Omental fat pad (tissue), 4 donors: Measurements from ENCODE around the gene ARID5B. TPM values are rescaled to one million over a fixed set of nuclear protein-coding genes. Genes with fewer than 3 reads are reported as not detected.

Experiments used
- ATAC-seq: fragments of 150-250 bp; one replicate; pipeline ENCODE4 v1.9.1; 2016; ENCODE audit warnings: mild to moderate bottlenecking, moderate library complexity; ENCODE audit not compliant: low FRiP score
- DNase-seq: peaks from one replicate; pipeline ENCODE4 v3.0.0-alpha.2; 2019; ENCODE audit warnings: low spot score
- total RNA-seq, 4 donors: library from RNA; depleted of rRNA; stranded (reverse); fragments of >200 nt; gene quantifications; one replicate each; pipeline ENCODE4 v1.1.0, GENCODE V29; 2016
- TF ChIP-seq, protein P1 (sequence below), 3 donors: fragments of 450-650 bp; IDR thresholded peaks; one replicate each; pipeline ENCODE4 v1.5.1; 2016 to 2017; ENCODE audit warnings: antibody characterized with exemption in 3 of 3, mild to moderate bottlenecking in 3 of 3, moderate library complexity in 2 of 3

The ARID5B gene
- total RNA-seq, 4 donors from 2014 or later: 57.5 to 163 (median 123) TPM

DNA sequence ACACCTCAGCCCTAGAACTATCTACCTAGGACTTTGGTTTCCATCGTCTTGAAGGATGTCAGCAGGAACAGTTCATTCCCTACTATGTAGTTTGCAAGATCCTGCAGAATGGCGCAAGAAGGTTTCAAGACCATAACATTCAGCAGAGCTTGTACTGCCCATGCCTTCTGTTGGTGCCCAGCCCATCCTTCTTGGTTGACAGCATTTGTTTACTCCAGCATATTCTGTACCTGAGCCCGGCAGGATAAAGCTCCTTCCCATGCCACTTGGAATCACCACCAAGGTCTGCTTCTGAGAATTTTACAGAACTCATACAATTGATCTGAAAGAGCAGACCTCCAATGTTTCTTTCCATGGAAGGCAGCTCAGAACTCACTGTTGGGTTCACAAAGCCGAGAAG is 150.8 kb downstream of the ARID5B start:
- ATAC-seq (no peak), DNase-seq (no peak)
- TF ChIP-seq, protein P1, sequence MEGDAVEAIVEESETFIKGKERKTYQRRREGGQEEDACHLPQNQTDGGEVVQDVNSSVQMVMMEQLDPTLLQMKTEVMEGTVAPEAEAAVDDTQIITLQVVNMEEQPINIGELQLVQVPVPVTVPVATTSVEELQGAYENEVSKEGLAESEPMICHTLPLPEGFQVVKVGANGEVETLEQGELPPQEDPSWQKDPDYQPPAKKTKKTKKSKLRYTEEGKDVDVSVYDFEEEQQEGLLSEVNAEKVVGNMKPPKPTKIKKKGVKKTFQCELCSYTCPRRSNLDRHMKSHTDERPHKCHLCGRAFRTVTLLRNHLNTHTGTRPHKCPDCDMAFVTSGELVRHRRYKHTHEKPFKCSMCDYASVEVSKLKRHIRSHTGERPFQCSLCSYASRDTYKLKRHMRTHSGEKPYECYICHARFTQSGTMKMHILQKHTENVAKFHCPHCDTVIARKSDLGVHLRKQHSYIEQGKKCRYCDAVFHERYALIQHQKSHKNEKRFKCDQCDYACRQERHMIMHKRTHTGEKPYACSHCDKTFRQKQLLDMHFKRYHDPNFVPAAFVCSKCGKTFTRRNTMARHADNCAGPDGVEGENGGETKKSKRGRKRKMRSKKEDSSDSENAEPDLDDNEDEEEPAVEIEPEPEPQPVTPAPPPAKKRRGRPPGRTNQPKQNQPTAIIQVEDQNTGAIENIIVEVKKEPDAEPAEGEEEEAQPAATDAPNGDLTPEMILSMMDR (IDR thresholded peaks at IDR 0.05): no peak

DNA sequence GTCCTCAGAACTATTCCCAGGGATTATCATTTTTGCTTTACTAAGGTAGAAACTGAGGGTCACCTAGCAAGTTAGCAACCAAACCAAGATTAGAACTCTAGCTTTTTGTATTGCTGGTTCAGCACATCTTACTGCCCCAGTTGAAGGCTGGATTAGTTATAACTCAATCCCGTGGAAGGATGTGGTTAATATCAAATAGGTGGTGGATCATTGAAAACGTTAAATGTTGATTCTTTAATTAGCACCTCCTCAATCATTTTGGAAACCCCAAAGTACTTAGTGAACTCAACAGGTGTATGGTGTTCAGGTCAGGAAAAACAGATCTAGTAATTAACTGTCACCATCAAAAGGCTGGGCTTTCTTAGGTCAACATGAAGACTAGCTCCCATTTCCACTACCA is 152.4 kb downstream of the ARID5B start:
- DNase-seq (no peak), ATAC-seq (no peak)
- TF ChIP-seq, protein P1 (IDR thresholded peaks at IDR 0.05): no peak

DNA sequence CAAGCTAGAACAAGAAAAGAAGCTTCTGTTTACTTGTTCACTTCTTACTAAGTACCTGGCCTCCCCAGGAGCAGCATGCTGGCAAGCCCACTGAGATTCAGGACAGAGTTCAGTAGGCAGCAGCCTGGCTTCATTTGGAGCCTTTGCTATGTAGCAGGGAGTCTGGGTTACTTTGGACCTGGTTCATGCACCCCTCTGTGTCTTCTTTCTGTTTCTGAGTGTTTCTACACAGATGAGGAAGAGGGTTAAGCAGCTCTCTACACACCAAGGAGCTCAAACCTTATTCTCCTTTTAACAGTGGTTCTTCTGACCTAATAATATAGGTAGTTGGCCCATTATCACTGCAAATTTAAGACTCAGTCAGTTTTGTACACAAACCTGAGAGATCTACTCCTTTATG is 152.9 kb downstream of the ARID5B start:
- no peak for ATAC-seq
- TF ChIP-seq, protein P1 (IDR thresholded peaks at IDR 0.05): no peak
- no peak for DNase-seq

DNA sequence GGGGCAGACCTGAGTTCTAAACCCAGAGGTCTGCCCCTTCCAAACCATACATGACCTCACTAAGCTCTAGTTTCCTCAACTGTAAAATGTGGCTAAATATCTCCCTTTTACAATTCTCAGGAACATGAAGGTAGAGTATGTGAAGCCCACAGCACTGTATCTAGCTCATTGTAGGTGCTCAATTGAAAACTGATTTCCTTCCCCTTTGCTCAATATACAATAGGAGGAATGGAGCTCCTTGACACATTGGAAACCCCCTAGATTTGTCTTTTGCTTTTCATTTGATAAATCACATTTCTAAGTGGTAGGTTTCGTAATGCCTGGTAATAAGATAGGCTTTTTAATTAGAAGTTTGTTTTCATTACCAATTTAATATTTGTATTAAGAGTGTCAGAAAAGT is 153.3 kb downstream of the ARID5B start:
- TF ChIP-seq, protein P1 (IDR thresholded peaks at IDR 0.05): no peak
- ATAC-seq: no peak
- DNase-seq: no peak

DNA sequence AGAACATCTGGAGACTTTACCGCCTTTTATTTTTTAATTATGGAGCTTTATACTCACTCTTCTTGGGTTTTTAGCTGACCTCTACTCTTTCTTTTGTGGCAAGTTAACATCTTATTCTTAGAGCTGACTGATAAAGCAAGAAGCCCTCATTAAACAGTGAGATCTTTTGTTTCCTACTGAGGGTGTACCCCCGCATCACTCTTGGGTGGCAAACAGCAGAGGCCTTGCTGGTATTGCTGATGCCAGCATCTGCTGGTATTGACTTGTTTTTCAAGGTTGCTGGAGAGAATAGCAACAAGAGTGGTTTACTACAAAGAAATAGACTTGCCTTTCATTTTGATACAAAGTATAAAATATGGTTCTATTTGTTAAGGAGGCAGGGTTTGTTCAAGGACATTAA is 154.7 kb downstream of the ARID5B start:
- TF ChIP-seq, protein P1 (IDR thresholded peaks at IDR 0.05): no peak
- no peak for DNase-seq
- ATAC-seq: no peak

DNA sequence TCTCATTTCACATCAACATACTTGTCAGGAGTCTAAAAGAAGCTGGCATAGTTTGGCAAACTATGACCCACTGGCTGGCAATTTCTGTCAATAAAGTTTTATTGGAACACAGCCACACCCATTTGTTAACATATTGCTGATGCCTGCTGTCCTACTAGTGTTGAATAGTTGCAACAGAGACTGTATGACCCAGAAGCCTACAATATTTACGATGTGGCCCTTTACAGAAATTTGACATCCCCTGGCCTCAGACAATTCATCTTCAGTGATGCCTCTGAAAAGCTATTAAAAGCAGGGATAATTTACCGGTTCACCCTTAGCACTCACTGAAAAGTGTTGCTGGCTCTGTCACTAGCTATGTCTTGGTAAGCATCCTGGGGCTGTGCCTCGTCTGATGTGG is 155.2 kb downstream of the ARID5B start:
- TF ChIP-seq, protein P1 (IDR thresholded peaks at IDR 0.05): no peak
- no peak for ATAC-seq
- DNase-seq: no peak

DNA sequence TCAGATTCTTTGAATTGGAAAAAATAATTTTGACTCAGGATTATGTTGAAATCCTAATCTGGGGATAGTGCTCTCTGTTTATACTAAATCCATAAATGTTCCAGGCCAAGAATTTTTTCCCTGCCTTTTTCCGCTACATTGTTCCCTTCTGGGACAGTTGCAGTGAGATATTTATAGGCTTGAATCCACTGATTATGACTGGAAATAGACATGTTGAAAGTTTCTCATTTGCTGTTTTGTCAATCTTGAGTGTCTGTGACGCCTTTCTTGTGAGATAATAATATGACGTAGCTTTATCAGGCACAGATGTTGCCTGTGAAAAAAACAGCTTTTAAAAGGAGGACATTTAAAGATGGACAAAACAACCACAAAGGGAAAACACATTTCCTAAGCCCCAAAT is 155.9 kb downstream of the ARID5B start:
- ATAC-seq (peak; percentile 46), DNase-seq (no peak)
- TF ChIP-seq, protein P1 (IDR thresholded peaks at IDR 0.05): no peak
